Endothelial cell of umbilical vein (primary cell): Measurements from ENCODE around the gene MAP4K5. TPM values are rescaled to one million over a fixed set of nuclear protein-coding genes. Genes with fewer than 3 reads are reported as not detected.

ENCODE experiments used
- BruUV-seq: library from RNA; stranded (reverse); fragments of 400-500 nt; replicated peaks from 2 replicates; lab custom pipeline; 2021; lab: Mats Ljungman, UMichigan
- CTCF ChIA-PET: fragments of 300-600, 350-600 bp; sonication (Branson Sonifier 250); formaldehyde crosslinking; loops from one replicate; lab custom pipeline; 2021; ENCODE audit warnings: antibody characterized with exemption, inconsistent platforms; lab: Charles Lee
- POLR2A ChIA-PET: fragments of 300-600, 350-600 bp; sonication (Branson Sonifier 250); formaldehyde crosslinking; loops from one replicate; lab custom pipeline; 2021; ENCODE audit warnings: antibody characterized with exemption, inconsistent platforms; lab: Charles Lee
- DNase-seq: peaks from one replicate; pipeline ENCODE4 v3.0.0-alpha.2; 2011; ENCODE audit warnings: low read depth, low spot score
- FAIRE-seq: peaks from 2 replicates; lab custom pipeline; 2011; peaks lifted over from hg19 to GRCh38; lab: Jason Lieb, UNC
- H2AFZ ChIP-seq: 2 replicates; pipeline ENCODE4 v1.6.0; 2012; ENCODE audit warnings: low read depth, low read length, control low read depth, inconsistent platforms
- H3K27ac ChIP-seq: 2 replicates; pipeline ENCODE4 v1.5.1; 2011; ENCODE audit warnings: low read depth, mild to moderate bottlenecking, control low read depth, low read length, moderate library complexity; ENCODE audit not compliant: insufficient read depth
- H3K27me3 ChIP-seq, 2 experiments: 2 replicates each; pipeline versions ENCODE4 v1.6.0 to v1.6.1; 2011; ENCODE audit warnings: low read length in 2 of 2, mixed read lengths in 1 of 2; ENCODE audit not compliant: control insufficient read depth in 2 of 2, insufficient read depth in 2 of 2
- H3K36me3 ChIP-seq, 2 experiments: 2 replicates in 1 of 2; 3 replicates in 1 of 2; pipeline ENCODE4 v1.5.1; 2011; ENCODE audit warnings: low read length in 2 of 2, mild to moderate bottlenecking in 1 of 2, moderate library complexity in 1 of 2; ENCODE audit not compliant: control insufficient read depth in 2 of 2, insufficient read depth in 2 of 2; ENCODE audit errors: extremely low read depth in 1 of 2
- H3K4me1 ChIP-seq: 3 replicates; pipeline ENCODE4 v1.5.1; 2011; ENCODE audit warnings: mild to moderate bottlenecking, low read length; ENCODE audit not compliant: control insufficient read depth, insufficient read depth; ENCODE audit errors: extremely low read depth
- H3K4me2 ChIP-seq: 2 replicates; pipeline ENCODE4 v1.6.1; 2011; ENCODE audit warnings: low read length, control low read depth, mixed read lengths; ENCODE audit not compliant: insufficient read depth
- H3K4me3 ChIP-seq, 3 experiments: fragments of 200-600 bp in 1 of 3; sonication (generic), shearing (Covaris generic) in 1 of 3; replicated peaks in 1 of 3; 2 replicates each; pipeline ENCODE4 v1.5.1; 2011 to 2016; ENCODE audit warnings: control low read depth in 3 of 3, low read length in 3 of 3, mild to moderate bottlenecking in 2 of 3, inconsistent platforms in 1 of 3, low read depth in 1 of 3, moderate library complexity in 1 of 3; ENCODE audit not compliant: insufficient read depth in 1 of 3
- H3K79me2 ChIP-seq: 2 replicates; pipeline ENCODE4 v1.6.0; 2012; ENCODE audit warnings: low read length, inconsistent platforms; ENCODE audit not compliant: control insufficient read depth, insufficient read depth
- H3K9ac ChIP-seq: replicated peaks from 2 replicates; pipeline ENCODE3; 2011; ENCODE audit warnings: low read length, control low read depth; ENCODE audit not compliant: insufficient read depth; ENCODE audit errors: extremely low read depth
- H3K9me1 ChIP-seq: replicated peaks from 3 replicates; pipeline ENCODE4 v1.6.0; 2011; ENCODE audit warnings: mild to moderate bottlenecking, low read length; ENCODE audit not compliant: control insufficient read depth, insufficient read depth; ENCODE audit errors: extremely low read depth
- H3K9me3 ChIP-seq: replicated peaks from 2 replicates; pipeline ENCODE4 v1.5.1; 2012; ENCODE audit warnings: low read length, inconsistent platforms; ENCODE audit not compliant: control insufficient read depth, insufficient read depth
- H4K20me1 ChIP-seq: replicated peaks from 2 replicates; pipeline ENCODE3; 2011; ENCODE audit warnings: mild to moderate bottlenecking, low read length; ENCODE audit not compliant: control insufficient read depth, insufficient read depth; ENCODE audit errors: extremely low read depth
- CTCF ChIP-seq, 2 donors: IDR thresholded peaks; 1 replicate in 1 of 2; 2 replicates in 1 of 2; pipeline ENCODE4 v1.5.1; 2011; ENCODE audit warnings: low read length in 2 of 2, mild to moderate bottlenecking in 2 of 2, moderate library complexity in 2 of 2, control low read depth in 1 of 2, inconsistent platforms in 1 of 2, low read depth in 1 of 2; ENCODE audit not compliant: insufficient read depth in 1 of 2; ENCODE audit errors: extremely low read depth in 1 of 2
- FOS ChIP-seq: IDR thresholded peaks from 2 replicates; pipeline ENCODE4 v1.6.1; 2011; ENCODE audit warnings: mild to moderate bottlenecking, low read length, moderate library complexity, borderline replicate concordance; ENCODE audit not compliant: insufficient read depth
- GATA2 ChIP-seq: IDR thresholded peaks from 2 replicates; pipeline ENCODE4 v1.7.0; 2011; ENCODE audit warnings: low read depth, mild to moderate bottlenecking, moderate library complexity, mixed read lengths, low read length; ENCODE audit not compliant: insufficient read length, insufficient read depth
- JUN ChIP-seq: IDR thresholded peaks from 2 replicates; pipeline ENCODE4 v1.6.1; 2011; ENCODE audit warnings: borderline replicate concordance, low read depth; ENCODE audit not compliant: insufficient read length, insufficient read depth
- MYC ChIP-seq: IDR thresholded peaks from one replicate; pipeline ENCODE4 v1.6.1; 2011; ENCODE audit warnings: mild to moderate bottlenecking, low read depth, low read length
- POLR2A ChIP-seq: IDR thresholded peaks from 2 replicates; pipeline ENCODE4 v1.6.1; 2012; ENCODE audit warnings: low read depth, mild to moderate bottlenecking, control low read depth, low read length
- POLR2AphosphoS5 ChIP-seq: IDR thresholded peaks from 2 replicates; pipeline ENCODE4 v1.6.1; 2012; ENCODE audit warnings: low read depth, mild to moderate bottlenecking, control low read depth, low read length, moderate library complexity; ENCODE audit not compliant: insufficient read depth
- dilution Hi-C: fragments of 300-500 bp; cut with MboI; formaldehyde crosslinking; loops from one replicate; pipeline ENCODE4 v1.15.0; 2019; ENCODE audit warnings: low sequenced_read_pairs; ENCODE audit not compliant: extremely low pct_ligation_motif_present
- intact Hi-C: fragments of 100-400 bp; cut with micrococcal nuclease; formaldehyde crosslinking; loops from one replicate; pipeline ENCODE4 v1.10.0; 2022
- polyA plus RNA-seq, 4 experiments: library from polyadenylated mRNA; depleted of rRNA in 3 of 4; stranded (reverse) in 3 of 4; unstranded in 1 of 4; fragments of >200 nt; gene quantifications; 2 replicates each; pipeline versions ENCODE4 v1.2.1 to v1.2.3, GENCODE V29; 2011 to 2012; ENCODE audit warnings: missing spikeins in 1 of 4
- total RNA-seq: library from RNA; stranded (reverse); gene quantifications from 2 replicates; pipeline ENCODE4 v1.2.3, GENCODE V29; 2021

The MAP4K5 gene
- total and polyA plus RNA-seq, 2 donors (not counting 3 experiments of a cell fraction or from before 2014, with no cell fraction given): 17.4 to 73.7 TPM

- no peaks in the 10 kb centered on the region for H3K9me3 ChIP-seq
- H3K27me3 ChIP-seq: no peaks in the 10 kb centered on the region
- no TSS peak for BruUV-seq
- peak overlapping the region; percentile 34 for H3K4me2 ChIP-seq
- H3K79me2 ChIP-seq: no peaks in the 10 kb centered on the region
- no peaks in the 10 kb centered on the region for H3K9me1 ChIP-seq
- peak overlapping the region; percentile 16 for H3K9ac ChIP-seq
- H4K20me1 ChIP-seq: no peaks in the 10 kb centered on the region
- H3K4me1 ChIP-seq: peaks cover 10% of the 10 kb centered on the region
- no peak overlapping the region for H3K4me3 ChIP-seq
- FAIRE-seq (peak; percentile 75), DNase-seq (peak; percentile 93)
- ChIA-PET CTCF (interaction anchor here (1.7 to 2.0 kb wide), 2 partner anchors 82 to 85 kb away, joined by 6 to 7 read pairs; no protein-coding TSS in a partner anchor), POLR2A (no interaction called here)
- intact Hi-C loops (no loop called here), dilution Hi-C loops (no loop called here)
- no peaks in the 10 kb centered on the region for H3K36me3 ChIP-seq
- peak overlapping the region; percentile 9 for H2AFZ ChIP-seq
- TF ChIP-seq POLR2A (no peak), FOS (peak; percentile 56), GATA2 (peak; percentile 13), POLR2AphosphoS5 (no peak), CTCF (IDR thresholded peaks at IDR 0.05; ENCODE audit: extremely low read depth in 1 of 2, insufficient read depth in 1 of 2, low read depth in 1 of 2, low read length in 2 of 2) (no peak), MYC (no peak), JUN (peak; percentile 49)
- peak overlapping the region; percentile 27 for H3K27ac ChIP-seq
Observed at GRCh38 chr14:50403419-50403818, 128.9 kb downstream of the MAP4K5 start.
